Osteocyte (in vitro differentiated cells): ENCODE measurements around the gene CLCN4. TPM values are rescaled to one million over a fixed set of nuclear protein-coding genes. Genes with fewer than 3 reads are reported as not detected.

Experiments used
- DNase-seq: peaks from one replicate; pipeline ENCODE4 v3.0.0; 2021; ENCODE audit warnings: mixed read lengths; ENCODE audit not compliant: unreplicated experiment; ENCODE audit errors: extremely low spot score
- H3K27ac Mint-ChIP-seq: one replicate; pipeline ENCODE4 v1.8.0; 2021; ENCODE audit warnings: mild to moderate bottlenecking, mixed read lengths; ENCODE audit not compliant: unreplicated experiment
- H3K27me3 Mint-ChIP-seq: one replicate; pipeline ENCODE4 v1.8.0; 2021; ENCODE audit warnings: mixed read lengths; ENCODE audit not compliant: unreplicated experiment
- H3K36me3 Mint-ChIP-seq: one replicate; pipeline ENCODE4 v1.8.0; 2021; ENCODE audit warnings: mixed read lengths; ENCODE audit not compliant: unreplicated experiment
- H3K4me1 Mint-ChIP-seq: one replicate; pipeline ENCODE4 v1.8.0; 2021; ENCODE audit warnings: mixed read lengths; ENCODE audit not compliant: unreplicated experiment
- H3K4me3 Mint-ChIP-seq: one replicate; pipeline ENCODE4 v1.8.0; 2021; ENCODE audit warnings: mild to moderate bottlenecking, moderate library complexity, mixed read lengths; ENCODE audit not compliant: unreplicated experiment
- H3K9me3 Mint-ChIP-seq: one replicate; pipeline ENCODE4 v1.8.0; 2021; ENCODE audit warnings: mixed read lengths; ENCODE audit not compliant: unreplicated experiment
- CTCF ChIP-seq: fragments of 200-600 bp; sonication (generic); IDR thresholded peaks from 2 replicates; pipeline ENCODE4 v1.5.0; 2021; ENCODE audit warnings: antibody characterized with exemption, mild to moderate bottlenecking, moderate library complexity
- total RNA-seq: library from RNA; stranded (reverse); gene quantifications from 2 replicates; pipeline ENCODE4 v1.2.1, GENCODE V29; 2021

CLCN4 gene
- total RNA-seq, 1 donor from 2014 or later, result 2.3 TPM

- Mint-ChIP-seq H3K4me1 (peaks cover 17% of the 10 kb centered on the region), H3K4me3 (no peak overlapping the region), H3K9me3 (peaks cover under 1% of the 10 kb centered on the region), H3K27me3 (no peaks in the 10 kb centered on the region), H3K27ac (no peak overlapping the region), H3K36me3 (no peaks in the 10 kb centered on the region)
- TF ChIP-seq CTCF, result no peak
- no peak for DNase-seq
Measured at GRCh38 chrX:10187421-10187820, 30.6 kb downstream of the CLCN4 start.

DNA sequence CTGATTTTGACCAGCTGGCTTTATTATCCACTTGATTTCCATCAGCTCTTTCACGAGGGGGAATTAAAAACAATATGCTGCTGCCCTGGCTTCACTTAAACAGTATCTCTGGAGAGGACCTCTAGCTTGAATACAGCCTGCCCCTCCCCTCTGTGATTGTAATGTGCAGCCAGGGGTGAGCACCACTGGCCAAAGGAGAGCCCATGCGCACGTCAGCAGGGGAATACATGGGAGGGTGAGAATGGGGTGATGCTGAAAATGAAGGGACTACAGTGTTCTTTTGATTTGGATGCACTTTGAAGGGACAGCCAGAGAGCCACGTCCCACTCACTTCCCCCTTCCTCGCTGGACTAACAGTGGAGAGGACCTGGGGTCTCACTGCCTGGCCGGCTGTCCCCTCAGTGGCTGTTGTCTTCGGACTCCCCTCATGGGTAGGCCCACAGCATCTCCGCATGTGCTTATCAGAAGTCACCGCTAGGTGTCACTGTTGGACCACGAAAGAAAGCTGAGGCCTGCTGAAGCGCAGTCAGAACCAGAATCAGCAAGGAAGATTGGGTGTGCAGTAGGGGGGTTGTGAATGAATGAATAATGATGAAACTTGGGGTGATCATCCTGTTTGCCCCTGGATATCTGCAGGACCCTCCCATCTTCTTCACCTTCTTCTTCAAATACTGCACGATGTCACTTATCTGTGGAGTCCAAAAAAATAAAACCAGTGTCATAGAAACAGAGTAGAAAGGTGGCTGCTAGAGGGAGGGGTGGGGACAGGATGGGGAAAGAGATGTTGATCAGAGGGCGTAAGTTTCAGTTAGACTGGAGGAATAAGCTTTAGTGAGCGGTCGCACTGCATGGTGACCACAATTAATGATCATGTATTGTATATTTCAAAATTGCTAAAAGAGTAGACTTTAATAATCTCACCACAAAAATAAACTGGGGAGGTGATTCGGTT, 32.8 kb downstream of the CLCN4 start:
- peak; percentile 91 for TF ChIP-seq CTCF
- H3K36me3 Mint-ChIP-seq, result no peaks in the 10 kb centered on the region
- no peak overlapping the region for H3K4me3 Mint-ChIP-seq
- no peaks in the 10 kb centered on the region for H3K27me3 Mint-ChIP-seq
- peak overlapping the region; percentile 46 for H3K27ac Mint-ChIP-seq
- peaks cover 7% of the 10 kb centered on the region for H3K4me1 Mint-ChIP-seq
- DNase-seq, result peak; percentile 91
- H3K9me3 Mint-ChIP-seq, result peaks cover 14% of the 10 kb centered on the region

GRCh38 chrX:10190367-10190766, 33.6 kb downstream of the CLCN4 start:
- peak overlapping the region; percentile 46 for H3K27ac Mint-ChIP-seq
- H3K4me1 Mint-ChIP-seq, result peaks cover 7% of the 10 kb centered on the region
- peaks cover 14% of the 10 kb centered on the region for H3K9me3 Mint-ChIP-seq
- no peak for DNase-seq
- no peaks in the 10 kb centered on the region for H3K27me3 Mint-ChIP-seq
- no peaks in the 10 kb centered on the region for H3K36me3 Mint-ChIP-seq
- H3K4me3 Mint-ChIP-seq, result no peak overlapping the region
- TF ChIP-seq CTCF, result peak; percentile 68

- H3K4me1 Mint-ChIP-seq, result peaks cover 7% of the 10 kb centered on the region
- H3K27me3 Mint-ChIP-seq, result no peaks in the 10 kb centered on the region
- H3K4me3 Mint-ChIP-seq, result no peak overlapping the region
- H3K9me3 Mint-ChIP-seq, result peaks cover 21% of the 10 kb centered on the region
- no peak overlapping the region for H3K27ac Mint-ChIP-seq
- no peak for DNase-seq
- H3K36me3 Mint-ChIP-seq, result no peaks in the 10 kb centered on the region
- no peak for TF ChIP-seq CTCF
Measured at GRCh38 chrX:10193587-10193986, 36.8 kb downstream of the CLCN4 start.

DNA sequence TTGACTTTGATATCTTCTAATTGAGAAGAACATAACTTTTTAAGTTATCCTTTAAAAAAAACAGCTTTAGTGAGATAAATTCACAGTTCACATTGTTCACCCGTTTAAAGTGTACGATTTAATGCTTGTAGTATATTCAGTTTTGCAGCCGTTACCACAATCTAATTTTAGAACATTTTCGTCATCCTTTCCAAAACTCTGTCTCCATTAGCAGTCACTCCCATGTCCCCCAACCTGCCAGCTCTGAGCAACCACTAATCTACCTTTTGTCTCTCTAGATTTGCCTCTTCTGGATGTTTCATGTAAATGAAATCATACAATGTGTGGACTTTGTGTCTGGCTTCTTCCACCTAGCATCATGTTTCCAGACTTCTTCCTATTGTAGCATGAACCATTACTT, 38.6 kb downstream of the CLCN4 start:
- Mint-ChIP-seq H3K27ac (no peak overlapping the region), H3K4me3 (no peak overlapping the region), H3K9me3 (peaks cover 21% of the 10 kb centered on the region), H3K36me3 (no peaks in the 10 kb centered on the region), H3K4me1 (no peaks in the 10 kb centered on the region), H3K27me3 (no peaks in the 10 kb centered on the region)
- no peak for TF ChIP-seq CTCF
- DNase-seq, result no peak
